HEK293 (cell line): ENCODE results near the gene NR3C1.

Source experiments
- CTCF ChIA-PET: fragments of 350-600 bp; formaldehyde crosslinking; extraction: SDS; loops from one replicate; lab custom pipeline; 2021; ENCODE audit warnings: antibody characterized with exemption; lab: Yijun Ruan, JAX
- POLR2A ChIA-PET: fragments of 300-600 bp; formaldehyde crosslinking; extraction: SDS; loops from one replicate; lab custom pipeline; 2020; ENCODE audit warnings: antibody characterized with exemption, inconsistent platforms; lab: Yijun Ruan, JAX
- H3K27ac ChIP-seq: fragments of 200-500 bp; sonication (Bioruptor generic); 2 replicates; pipeline ENCODE4 v1.5.1; 2014; ENCODE audit warnings: low read depth, low read length, control low read depth, inconsistent platforms; ENCODE audit errors: extremely low read depth
- H3K36me3 ChIP-seq, 2 experiments: fragments of 200-500 bp in 1 of 2; sonication (Bioruptor generic) in 1 of 2; 1 replicate in 1 of 2; 2 replicates in 1 of 2; pipeline ENCODE4 v1.5.1; 2014 to 2017; ENCODE audit warnings: inconsistent platforms in 2 of 2, low read length in 2 of 2; ENCODE audit not compliant: control insufficient read depth in 2 of 2, insufficient read depth in 1 of 2
- H3K4me1 ChIP-seq: fragments of 200-500 bp; sonication (Bioruptor generic); 2 replicates; pipeline ENCODE4 v1.5.1; 2014; ENCODE audit warnings: mild to moderate bottlenecking, low read length, inconsistent platforms; ENCODE audit not compliant: control insufficient read depth, insufficient read depth
- H3K4me3 ChIP-seq: 2 replicates; pipeline ENCODE4 v1.5.1; 2011; ENCODE audit warnings: low read depth, mild to moderate bottlenecking, control low read depth, low read length, moderate library complexity
- H3K9me3 ChIP-seq: fragments of 200-500 bp; sonication (Bioruptor generic); 2 replicates; pipeline ENCODE4 v1.5.1; 2014; ENCODE audit warnings: low read depth, low read length, inconsistent platforms; ENCODE audit not compliant: control insufficient read depth, insufficient read depth
- EGR2 ChIP-seq: fragments of 450-650 bp; formaldehyde crosslinking; IDR thresholded peaks from 2 replicates; pipeline ENCODE4 v1.5.1; 2016; ENCODE audit warnings: low read depth, missing biosample characterization, missing genetic modification characterization
- MYNN ChIP-seq: fragments of 450-650 bp; formaldehyde crosslinking; IDR thresholded peaks from 2 replicates; pipeline ENCODE4 v1.5.1; 2016; ENCODE audit warnings: missing biosample characterization, missing genetic modification characterization, borderline replicate concordance
- ZBTB20 ChIP-seq: fragments of 450-650 bp; formaldehyde crosslinking; IDR thresholded peaks from 2 replicates; pipeline ENCODE4 v1.5.1; 2016; ENCODE audit warnings: missing biosample characterization, missing genetic modification characterization
- ZFP69B ChIP-seq: fragments of 450-650 bp; formaldehyde crosslinking; IDR thresholded peaks from 2 replicates; pipeline ENCODE4 v1.5.1; 2016; ENCODE audit warnings: missing biosample characterization, missing genetic modification characterization
- ZNF211 ChIP-seq: fragments of 450-650 bp; formaldehyde crosslinking; IDR thresholded peaks from 2 replicates; pipeline ENCODE4 v1.5.1; 2016; ENCODE audit warnings: low read depth, missing biosample characterization, missing genetic modification characterization
- ZNF324 ChIP-seq: fragments of 450-650 bp; formaldehyde crosslinking; IDR thresholded peaks from 2 replicates; pipeline ENCODE4 v1.5.1; 2016; ENCODE audit warnings: missing biosample characterization, missing genetic modification characterization
- ZNF423 ChIP-seq: fragments of 450-650 bp; formaldehyde crosslinking; IDR thresholded peaks from 2 replicates; pipeline ENCODE4 v1.5.1; 2016; ENCODE audit warnings: missing biosample characterization, missing genetic modification characterization
- ZNF560 ChIP-seq: fragments of 450-650 bp; formaldehyde crosslinking; IDR thresholded peaks from 2 replicates; pipeline ENCODE4 v1.5.1; 2017; ENCODE audit warnings: missing biosample characterization, missing genetic modification characterization, borderline replicate concordance
- ZNF677 ChIP-seq: fragments of 450-650 bp; IDR thresholded peaks from 2 replicates; pipeline ENCODE4 v1.5.0; 2018; ENCODE audit warnings: missing biosample characterization, mild to moderate bottlenecking, missing genetic modification characterization, moderate library complexity
- ZNF785 ChIP-seq: fragments of 450-650 bp; formaldehyde crosslinking; IDR thresholded peaks from 2 replicates; pipeline ENCODE4 v1.5.1; 2016; ENCODE audit warnings: missing biosample characterization, missing genetic modification characterization
- TF ChIP-seq, protein P1 (sequence below): fragments of 450-650 bp; formaldehyde crosslinking; IDR thresholded peaks from 2 replicates; pipeline ENCODE4 v1.5.1; 2016; ENCODE audit warnings: missing biosample characterization, missing genetic modification characterization
- TF ChIP-seq, protein P2 (sequence below): fragments of 450-650 bp; formaldehyde crosslinking; IDR thresholded peaks from 2 replicates; pipeline ENCODE4 v1.5.1; 2017; ENCODE audit warnings: missing biosample characterization, missing genetic modification characterization
- TF ChIP-seq, protein P3 (sequence below): fragments of 450-650 bp; formaldehyde crosslinking; IDR thresholded peaks from 2 replicates; pipeline ENCODE4 v1.5.1; 2017; ENCODE audit warnings: missing biosample characterization, missing genetic modification characterization
- TF ChIP-seq, protein P4 (sequence below): fragments of 450-650 bp; formaldehyde crosslinking; IDR thresholded peaks from 2 replicates; pipeline ENCODE4 v1.5.1; 2017; ENCODE audit warnings: missing biosample characterization, missing genetic modification characterization
- TF ChIP-seq, protein P5 (sequence below): fragments of 450-650 bp; formaldehyde crosslinking; IDR thresholded peaks from 2 replicates; pipeline ENCODE4 v1.5.1; 2016; ENCODE audit warnings: missing biosample characterization, missing genetic modification characterization, borderline replicate concordance

The NR3C1 gene

DNA sequence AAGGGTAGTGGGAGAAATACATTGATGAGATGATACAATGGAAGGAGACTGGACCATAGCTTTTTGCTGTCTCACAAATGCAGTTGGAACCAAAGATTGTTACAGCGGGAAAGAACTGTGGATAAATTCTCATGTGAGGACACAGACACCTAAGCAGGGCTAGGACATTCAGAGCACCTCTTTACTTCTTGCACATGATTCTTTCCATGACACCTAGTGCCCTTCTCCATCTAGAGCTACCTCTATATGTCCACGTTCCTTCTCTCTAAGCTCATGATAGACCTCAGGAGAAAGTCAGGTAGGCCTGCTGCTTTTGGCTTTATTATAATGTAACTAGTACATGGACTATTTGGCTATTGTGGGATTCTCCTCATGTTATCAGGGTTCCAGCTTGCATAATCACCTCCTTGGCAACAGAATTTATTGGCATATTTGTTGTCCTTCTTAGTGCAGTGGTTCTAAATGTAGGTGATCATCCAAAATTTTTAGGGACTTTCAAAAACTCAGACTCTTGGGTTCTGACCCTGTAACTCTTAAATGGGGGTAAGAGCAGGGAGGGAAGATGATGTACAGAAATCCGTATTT, 27.2 kb downstream of the NR3C1 start:
- TF ChIP-seq ZNF211 (no peak), ZNF560 (tag by site-specific recombination) (no peak), ZNF785 (no peak), MYNN (tag by site-specific recombination) (no peak), EGR2 (no peak), ZBTB20 (no peak), ZNF677 (no peak), ZFP69B (no peak), ZNF324 (tag by site-specific recombination) (no peak), ZNF423 (tag by site-specific recombination) (no peak)
- TF ChIP-seq, protein P1, sequence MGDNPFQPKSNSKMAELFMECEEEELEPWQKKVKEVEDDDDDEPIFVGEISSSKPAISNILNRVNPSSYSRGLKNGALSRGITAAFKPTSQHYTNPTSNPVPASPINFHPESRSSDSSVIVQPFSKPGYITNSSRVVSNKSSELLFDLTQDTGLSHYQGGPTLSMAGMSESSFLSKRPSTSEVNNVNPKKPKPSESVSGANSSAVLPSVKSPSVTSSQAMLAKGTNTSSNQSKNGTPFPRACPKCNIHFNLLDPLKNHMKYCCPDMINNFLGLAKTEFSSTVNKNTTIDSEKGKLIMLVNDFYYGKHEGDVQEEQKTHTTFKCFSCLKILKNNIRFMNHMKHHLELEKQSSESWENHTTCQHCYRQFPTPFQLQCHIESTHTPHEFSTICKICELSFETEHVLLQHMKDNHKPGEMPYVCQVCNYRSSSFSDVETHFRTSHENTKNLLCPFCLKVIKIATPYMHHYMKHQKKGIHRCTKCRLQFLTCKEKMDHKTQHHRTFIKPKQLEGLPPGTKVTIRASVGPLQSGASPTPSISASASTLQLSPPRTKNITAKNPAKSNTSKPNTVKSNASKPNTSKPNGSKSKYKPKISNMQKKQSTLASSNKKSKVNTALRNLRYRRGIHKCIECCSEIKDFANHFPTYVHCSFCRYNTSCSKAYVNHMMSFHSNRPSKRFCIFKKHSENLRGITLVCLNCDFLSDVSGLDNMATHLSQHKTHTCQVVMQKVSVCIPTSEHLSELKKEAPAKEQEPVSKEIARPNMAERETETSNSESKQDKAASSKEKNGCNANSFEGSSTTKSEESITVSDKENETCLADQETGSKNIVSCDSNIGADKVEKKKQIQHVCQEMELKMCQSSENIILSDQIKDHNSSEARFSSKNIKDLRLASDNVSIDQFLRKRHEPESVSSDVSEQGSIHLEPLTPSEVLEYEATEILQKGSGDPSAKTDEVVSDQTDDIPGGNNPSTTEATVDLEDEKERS (tag by site-specific recombination): no peak
- TF ChIP-seq, protein P2, sequence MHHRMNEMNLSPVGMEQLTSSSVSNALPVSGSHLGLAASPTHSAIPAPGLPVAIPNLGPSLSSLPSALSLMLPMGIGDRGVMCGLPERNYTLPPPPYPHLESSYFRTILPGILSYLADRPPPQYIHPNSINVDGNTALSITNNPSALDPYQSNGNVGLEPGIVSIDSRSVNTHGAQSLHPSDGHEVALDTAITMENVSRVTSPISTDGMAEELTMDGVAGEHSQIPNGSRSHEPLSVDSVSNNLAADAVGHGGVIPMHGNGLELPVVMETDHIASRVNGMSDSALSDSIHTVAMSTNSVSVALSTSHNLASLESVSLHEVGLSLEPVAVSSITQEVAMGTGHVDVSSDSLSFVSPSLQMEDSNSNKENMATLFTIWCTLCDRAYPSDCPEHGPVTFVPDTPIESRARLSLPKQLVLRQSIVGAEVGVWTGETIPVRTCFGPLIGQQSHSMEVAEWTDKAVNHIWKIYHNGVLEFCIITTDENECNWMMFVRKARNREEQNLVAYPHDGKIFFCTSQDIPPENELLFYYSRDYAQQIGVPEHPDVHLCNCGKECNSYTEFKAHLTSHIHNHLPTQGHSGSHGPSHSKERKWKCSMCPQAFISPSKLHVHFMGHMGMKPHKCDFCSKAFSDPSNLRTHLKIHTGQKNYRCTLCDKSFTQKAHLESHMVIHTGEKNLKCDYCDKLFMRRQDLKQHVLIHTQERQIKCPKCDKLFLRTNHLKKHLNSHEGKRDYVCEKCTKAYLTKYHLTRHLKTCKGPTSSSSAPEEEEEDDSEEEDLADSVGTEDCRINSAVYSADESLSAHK (tag by site-specific recombination): no peak
- TF ChIP-seq, protein P3, sequence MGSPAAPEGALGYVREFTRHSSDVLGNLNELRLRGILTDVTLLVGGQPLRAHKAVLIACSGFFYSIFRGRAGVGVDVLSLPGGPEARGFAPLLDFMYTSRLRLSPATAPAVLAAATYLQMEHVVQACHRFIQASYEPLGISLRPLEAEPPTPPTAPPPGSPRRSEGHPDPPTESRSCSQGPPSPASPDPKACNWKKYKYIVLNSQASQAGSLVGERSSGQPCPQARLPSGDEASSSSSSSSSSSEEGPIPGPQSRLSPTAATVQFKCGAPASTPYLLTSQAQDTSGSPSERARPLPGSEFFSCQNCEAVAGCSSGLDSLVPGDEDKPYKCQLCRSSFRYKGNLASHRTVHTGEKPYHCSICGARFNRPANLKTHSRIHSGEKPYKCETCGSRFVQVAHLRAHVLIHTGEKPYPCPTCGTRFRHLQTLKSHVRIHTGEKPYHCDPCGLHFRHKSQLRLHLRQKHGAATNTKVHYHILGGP (tag by site-specific recombination): no peak
- TF ChIP-seq, protein P4, sequence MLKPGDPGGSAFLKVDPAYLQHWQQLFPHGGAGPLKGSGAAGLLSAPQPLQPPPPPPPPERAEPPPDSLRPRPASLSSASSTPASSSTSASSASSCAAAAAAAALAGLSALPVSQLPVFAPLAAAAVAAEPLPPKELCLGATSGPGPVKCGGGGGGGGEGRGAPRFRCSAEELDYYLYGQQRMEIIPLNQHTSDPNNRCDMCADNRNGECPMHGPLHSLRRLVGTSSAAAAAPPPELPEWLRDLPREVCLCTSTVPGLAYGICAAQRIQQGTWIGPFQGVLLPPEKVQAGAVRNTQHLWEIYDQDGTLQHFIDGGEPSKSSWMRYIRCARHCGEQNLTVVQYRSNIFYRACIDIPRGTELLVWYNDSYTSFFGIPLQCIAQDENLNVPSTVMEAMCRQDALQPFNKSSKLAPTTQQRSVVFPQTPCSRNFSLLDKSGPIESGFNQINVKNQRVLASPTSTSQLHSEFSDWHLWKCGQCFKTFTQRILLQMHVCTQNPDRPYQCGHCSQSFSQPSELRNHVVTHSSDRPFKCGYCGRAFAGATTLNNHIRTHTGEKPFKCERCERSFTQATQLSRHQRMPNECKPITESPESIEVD: no peak
- TF ChIP-seq, protein P5, sequence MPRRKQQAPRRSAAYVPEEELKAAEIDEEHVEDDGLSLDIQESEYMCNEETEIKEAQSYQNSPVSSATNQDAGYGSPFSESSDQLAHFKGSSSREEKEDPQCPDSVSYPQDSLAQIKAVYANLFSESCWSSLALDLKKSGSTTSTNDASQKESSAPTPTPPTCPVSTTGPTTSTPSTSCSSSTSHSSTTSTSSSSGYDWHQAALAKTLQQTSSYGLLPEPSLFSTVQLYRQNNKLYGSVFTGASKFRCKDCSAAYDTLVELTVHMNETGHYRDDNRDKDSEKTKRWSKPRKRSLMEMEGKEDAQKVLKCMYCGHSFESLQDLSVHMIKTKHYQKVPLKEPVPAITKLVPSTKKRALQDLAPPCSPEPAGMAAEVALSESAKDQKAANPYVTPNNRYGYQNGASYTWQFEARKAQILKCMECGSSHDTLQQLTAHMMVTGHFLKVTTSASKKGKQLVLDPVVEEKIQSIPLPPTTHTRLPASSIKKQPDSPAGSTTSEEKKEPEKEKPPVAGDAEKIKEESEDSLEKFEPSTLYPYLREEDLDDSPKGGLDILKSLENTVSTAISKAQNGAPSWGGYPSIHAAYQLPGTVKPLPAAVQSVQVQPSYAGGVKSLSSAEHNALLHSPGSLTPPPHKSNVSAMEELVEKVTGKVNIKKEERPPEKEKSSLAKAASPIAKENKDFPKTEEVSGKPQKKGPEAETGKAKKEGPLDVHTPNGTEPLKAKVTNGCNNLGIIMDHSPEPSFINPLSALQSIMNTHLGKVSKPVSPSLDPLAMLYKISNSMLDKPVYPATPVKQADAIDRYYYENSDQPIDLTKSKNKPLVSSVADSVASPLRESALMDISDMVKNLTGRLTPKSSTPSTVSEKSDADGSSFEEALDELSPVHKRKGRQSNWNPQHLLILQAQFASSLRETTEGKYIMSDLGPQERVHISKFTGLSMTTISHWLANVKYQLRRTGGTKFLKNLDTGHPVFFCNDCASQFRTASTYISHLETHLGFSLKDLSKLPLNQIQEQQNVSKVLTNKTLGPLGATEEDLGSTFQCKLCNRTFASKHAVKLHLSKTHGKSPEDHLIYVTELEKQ (tag by site-specific recombination): no peak
- Histone ChIP-seq H3K36me3 (no peaks in the 10 kb centered on the region), H3K27ac (no peak overlapping the region), H3K4me1 (peaks cover 5% of the 10 kb centered on the region; the same call in 1 of the 2 replicates), H3K4me3 (no peak overlapping the region), H3K9me3 (no peaks in the 10 kb centered on the region)
- CTCF ChIA-PET: interaction anchor here (0.9 to 1.0 kb wide), 2 partner anchors 766 to 816 kb away, joined by 3 read pairs; no protein-coding TSS in a partner anchor
- POLR2A ChIA-PET: interaction anchor here (1.7 kb wide), 1 partner anchor 29 kb away, joined by 4 read pairs; no protein-coding TSS in a partner anchor
